Stimulated activated effector memory CD8-positive, alpha-beta T cell treated with anti-CD3 and anti-CD28 coated beads, Interleukin-12 subunit alpha, Interleukin-12 subunit beta, amount 100 ng/mL, for 72 hours (primary cell): ENCODE measurements around the gene SLC35G6.

Source experiments
- ATAC-seq: fragments of 150-1000 bp; cut with Tn5 transposase; 2 replicates; pipeline ENCODE4 v1.10.0; 2021
- DNase-seq, 2 donors: peaks; one replicate each; pipeline ENCODE4 v3.0.0; 2021 to 2022; ENCODE audit warnings: low spot score in 2 of 2
- H3K27ac Mint-ChIP-seq: one replicate; pipeline ENCODE4 v1.8.0; 2022; ENCODE audit warnings: mild to moderate bottlenecking, mixed read lengths
- H3K36me3 Mint-ChIP-seq: one replicate; pipeline ENCODE4 v1.8.0; 2022; ENCODE audit warnings: mild to moderate bottlenecking, mixed read lengths
- H3K4me1 Mint-ChIP-seq: one replicate; pipeline ENCODE4 v1.8.0; 2022; ENCODE audit warnings: mixed read lengths
- H3K4me3 Mint-ChIP-seq: one replicate; pipeline ENCODE4 v1.8.0; 2022; ENCODE audit warnings: mild to moderate bottlenecking, mixed read lengths
- H3K9me3 Mint-ChIP-seq: one replicate; pipeline ENCODE4 v1.8.0; 2022; ENCODE audit warnings: mixed read lengths

The SLC35G6 gene

DNA sequence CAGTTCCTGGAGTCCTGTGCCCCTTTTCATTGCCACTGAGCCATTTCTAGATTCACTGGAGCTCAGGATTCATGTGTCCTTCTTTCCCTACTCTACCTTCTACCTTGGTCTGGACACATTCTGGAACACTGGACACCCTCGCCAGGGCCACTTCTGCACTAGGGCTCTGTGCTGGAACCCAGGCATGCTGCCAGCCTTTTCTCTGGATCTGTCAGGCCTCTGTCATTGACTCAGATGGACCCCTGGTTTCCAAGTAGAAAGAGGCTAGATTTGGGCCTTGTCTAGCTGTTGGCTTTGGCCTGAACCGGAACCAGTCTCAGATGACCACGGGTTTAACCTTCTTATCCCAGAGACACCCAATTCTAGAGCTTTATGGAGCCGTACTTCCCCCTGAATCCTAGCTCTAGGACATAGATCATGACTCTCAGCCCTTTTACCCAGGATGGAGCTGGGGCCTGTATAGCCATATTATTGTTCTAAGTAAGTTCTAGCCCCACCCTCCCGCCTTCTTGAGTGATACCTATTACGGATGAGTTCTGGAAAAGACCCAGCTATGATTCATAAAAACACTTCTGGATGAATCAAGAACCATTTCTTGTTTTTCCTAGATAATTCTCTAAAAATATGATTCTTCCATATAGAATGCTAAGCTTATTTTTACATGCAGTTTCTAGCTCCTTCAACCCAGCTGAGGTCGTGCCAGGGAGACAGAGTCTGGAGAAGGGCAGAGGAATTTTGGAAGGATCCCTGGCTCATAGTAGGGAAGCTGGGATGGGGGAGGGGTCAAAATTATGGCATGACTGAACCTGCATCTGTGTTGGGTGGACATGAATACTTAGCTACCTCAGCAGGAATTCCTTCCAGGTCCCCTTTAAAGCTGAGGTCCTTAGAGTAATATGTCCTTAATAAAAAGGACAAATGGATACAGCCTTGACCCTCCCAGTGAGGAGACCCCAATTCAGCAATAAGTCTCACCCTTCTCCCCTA is 37.5 kb upstream of the SLC35G6 start:
- Mint-ChIP-seq H3K36me3 (peaks cover 7% of the 10 kb centered on the region), H3K4me1 (peaks cover 32% of the 10 kb centered on the region), H3K9me3 (no peaks in the 10 kb centered on the region), H3K4me3 (no peak overlapping the region), H3K27ac (no peak overlapping the region)
- ATAC-seq (no peak), DNase-seq (no peak)

DNA sequence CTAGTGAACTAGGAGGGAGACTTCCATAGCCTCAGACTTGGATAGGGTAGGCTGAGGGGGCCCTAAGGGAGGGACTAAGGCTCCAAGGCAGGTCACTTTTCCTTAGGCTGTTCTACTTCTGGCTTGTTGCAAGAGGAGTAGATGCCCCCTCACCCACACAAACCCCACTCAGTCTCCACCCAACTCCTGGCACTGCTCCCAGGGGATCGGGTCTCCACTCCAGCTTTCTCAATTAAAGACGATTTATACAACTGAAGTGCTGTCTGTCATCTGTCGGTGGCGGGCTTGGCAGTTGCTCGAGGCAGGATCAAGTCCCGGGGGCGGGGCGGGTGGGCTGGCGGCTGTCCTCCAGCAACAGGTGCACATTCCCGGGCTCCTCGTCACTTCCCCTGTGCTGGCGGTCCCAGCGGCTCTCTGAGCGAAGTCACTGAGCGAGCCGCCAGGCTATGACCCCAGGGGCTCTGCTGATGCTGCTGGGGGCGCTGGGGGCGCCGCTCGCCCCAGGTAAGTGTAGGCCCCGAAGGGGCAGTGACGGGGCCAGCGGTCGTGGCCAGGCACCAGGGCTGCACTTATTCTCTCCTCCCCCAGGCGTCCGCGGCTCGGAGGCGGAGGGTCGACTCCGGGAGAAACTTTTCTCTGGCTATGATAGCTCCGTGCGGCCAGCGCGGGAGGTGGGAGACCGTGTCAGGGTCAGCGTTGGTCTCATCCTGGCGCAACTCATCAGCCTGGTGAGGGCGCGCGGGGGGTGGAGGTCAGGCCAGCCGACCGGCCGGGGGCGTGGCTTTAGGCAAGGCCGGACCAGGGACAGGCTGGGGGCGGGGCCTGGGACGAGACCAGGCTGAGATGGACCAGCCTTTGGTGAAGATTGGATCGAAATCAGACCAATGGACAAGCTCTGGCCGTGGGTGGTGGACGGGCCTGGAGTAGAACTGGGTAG is 36.3 kb upstream of the SLC35G6 start, which contains the start of gene CHRNB1:
Gene CHRNB1, plus strand, starts transcription at position 380 of the 937 bp plus-strand sequence. Its CDS starts 67 bp downstream, at position 447.
- H3K4me1 Mint-ChIP-seq, result peaks cover 25% of the 10 kb centered on the region
- H3K36me3 Mint-ChIP-seq, result peaks cover 6% of the 10 kb centered on the region
- peak within 1 kb of the TSS; percentile 73 for H3K4me3 Mint-ChIP-seq
- peak; percentile 19 for ATAC-seq
- H3K9me3 Mint-ChIP-seq, result no peaks in the 10 kb centered on the region
- DNase-seq, result peak in 1 of 2 donors; percentile 56
- no peak within 1 kb of the TSS for H3K27ac Mint-ChIP-seq

DNA sequence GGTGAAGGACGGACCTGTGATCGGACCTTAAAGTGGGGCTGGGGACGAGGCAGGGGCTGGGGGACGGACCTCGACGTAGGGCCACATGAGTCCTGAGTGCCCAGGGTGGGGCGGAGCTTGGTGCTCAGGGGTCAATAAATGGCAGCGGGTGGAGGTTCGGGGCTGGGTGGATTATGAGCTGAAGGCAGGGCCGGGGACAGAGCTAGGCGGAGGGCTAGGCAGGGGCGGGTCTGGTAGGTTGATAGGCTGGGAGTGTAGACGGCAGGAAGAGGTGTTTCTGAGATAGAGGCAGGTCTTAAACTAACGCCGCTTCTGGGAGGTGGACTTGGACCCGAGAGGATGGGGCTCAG is 35.7 kb upstream of the SLC35G6 start:
- Mint-ChIP-seq H3K4me1 (peaks cover 19% of the 10 kb centered on the region), H3K4me3 (peak overlapping the region; percentile 73), H3K27ac (no peak overlapping the region), H3K9me3 (no peaks in the 10 kb centered on the region), H3K36me3 (no peaks in the 10 kb centered on the region)
- ATAC-seq (peak; percentile 70), DNase-seq (no peak)

DNA sequence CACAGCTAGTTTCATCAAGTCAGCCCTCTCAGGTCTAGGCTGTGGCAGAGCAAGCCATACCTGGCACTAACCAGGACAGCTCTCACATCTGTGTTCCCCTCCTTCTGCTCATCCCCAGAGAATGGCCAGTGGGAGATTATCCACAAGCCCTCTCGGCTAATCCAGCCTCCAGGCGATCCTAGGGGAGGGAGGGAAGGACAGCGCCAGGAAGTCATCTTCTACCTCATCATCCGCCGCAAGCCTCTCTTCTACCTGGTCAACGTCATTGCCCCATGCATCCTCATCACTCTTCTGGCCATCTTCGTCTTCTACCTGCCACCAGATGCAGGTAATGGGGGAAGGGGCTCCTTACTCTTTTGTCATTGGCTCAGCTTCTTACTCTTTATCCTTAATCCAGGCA is 32.8 kb upstream of the SLC35G6 start:
- H3K4me1 Mint-ChIP-seq, result peaks cover 14% of the 10 kb centered on the region
- H3K27ac Mint-ChIP-seq, result no peak overlapping the region
- H3K4me3 Mint-ChIP-seq, result no peak overlapping the region
- H3K36me3 Mint-ChIP-seq, result no peaks in the 10 kb centered on the region
- ATAC-seq (no peak), DNase-seq (no peak)
- no peaks in the 10 kb centered on the region for H3K9me3 Mint-ChIP-seq

DNA sequence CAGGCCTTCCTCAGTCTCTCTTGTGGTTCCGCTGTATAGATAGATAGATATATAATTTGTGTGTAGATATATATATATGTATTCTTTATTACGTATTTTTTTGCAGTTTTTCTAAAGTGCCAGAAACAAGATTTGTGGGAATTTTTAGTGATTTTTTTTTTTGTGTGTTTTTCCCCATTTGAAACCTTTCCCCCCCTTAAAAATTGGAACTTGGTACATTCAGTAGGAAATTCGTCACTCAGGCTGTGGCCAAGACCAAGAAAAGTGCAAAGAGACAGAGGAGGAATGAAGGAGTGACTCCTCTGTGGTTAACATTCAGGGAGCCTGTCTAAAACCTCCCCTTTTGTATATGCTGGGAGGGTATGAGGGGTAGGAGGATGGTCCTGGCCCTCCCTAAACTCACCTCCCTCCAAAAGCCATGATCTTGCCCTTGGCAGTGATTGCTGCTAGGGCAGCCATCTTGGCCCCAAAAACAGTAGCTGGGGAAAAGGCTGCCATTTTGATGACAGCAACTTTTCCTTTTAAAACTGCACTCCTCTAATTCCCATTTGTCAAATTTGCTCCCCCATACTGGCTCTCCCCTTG is 21.2 kb upstream of the SLC35G6 start:
- no peaks in the 10 kb centered on the region for H3K9me3 Mint-ChIP-seq
- no peak overlapping the region for H3K4me3 Mint-ChIP-seq
- ATAC-seq, result no peak
- H3K27ac Mint-ChIP-seq, result peak overlapping the region; percentile 71
- H3K4me1 Mint-ChIP-seq, result peaks cover 15% of the 10 kb centered on the region
- peaks cover 81% of the 10 kb centered on the region for H3K36me3 Mint-ChIP-seq
- no peak for DNase-seq

DNA sequence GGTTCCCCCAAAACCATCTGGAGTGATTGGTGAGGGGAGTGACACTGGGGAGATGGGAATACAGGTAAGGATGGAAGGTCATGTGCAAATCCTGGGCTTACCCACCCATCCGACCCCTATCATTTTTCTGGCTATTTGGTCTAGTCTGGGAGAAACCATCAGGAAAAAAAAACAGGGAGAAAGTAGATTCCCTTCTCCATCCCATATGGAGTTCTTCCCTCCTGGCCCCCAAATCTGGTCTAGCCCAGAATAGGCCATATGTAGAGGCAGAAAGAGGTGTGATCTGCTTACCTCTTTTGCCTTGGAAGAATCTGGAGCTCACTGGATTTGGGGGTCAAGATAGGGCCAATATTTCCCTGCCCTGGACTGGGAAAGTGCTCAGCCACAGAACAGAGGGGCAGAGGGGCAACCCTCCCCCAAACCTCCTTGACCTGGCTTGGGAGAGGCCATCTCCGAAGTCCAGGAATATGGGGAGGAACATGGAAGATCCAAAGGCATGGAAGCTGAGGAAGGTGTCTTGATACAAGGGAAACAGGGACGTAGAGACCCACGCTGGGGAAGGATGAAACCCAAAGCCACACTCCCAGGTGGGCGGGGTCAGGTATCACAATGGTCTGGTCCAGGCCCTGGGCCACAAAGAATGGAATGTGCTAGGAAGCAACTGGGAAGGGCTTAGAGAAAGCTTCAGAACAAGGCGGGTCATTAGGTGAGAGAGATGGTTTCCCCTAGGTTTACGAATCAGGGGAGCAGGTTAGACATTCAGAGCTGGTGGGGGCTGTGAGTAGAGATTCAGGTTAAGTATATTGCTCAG is 20.2 kb upstream of the SLC35G6 start:
- Mint-ChIP-seq H3K27ac (peak overlapping the region; percentile 71), H3K36me3 (peaks cover 81% of the 10 kb centered on the region), H3K4me1 (peaks cover 14% of the 10 kb centered on the region), H3K9me3 (no peaks in the 10 kb centered on the region), H3K4me3 (no peak overlapping the region)
- no peak for DNase-seq
- no peak for ATAC-seq

DNA sequence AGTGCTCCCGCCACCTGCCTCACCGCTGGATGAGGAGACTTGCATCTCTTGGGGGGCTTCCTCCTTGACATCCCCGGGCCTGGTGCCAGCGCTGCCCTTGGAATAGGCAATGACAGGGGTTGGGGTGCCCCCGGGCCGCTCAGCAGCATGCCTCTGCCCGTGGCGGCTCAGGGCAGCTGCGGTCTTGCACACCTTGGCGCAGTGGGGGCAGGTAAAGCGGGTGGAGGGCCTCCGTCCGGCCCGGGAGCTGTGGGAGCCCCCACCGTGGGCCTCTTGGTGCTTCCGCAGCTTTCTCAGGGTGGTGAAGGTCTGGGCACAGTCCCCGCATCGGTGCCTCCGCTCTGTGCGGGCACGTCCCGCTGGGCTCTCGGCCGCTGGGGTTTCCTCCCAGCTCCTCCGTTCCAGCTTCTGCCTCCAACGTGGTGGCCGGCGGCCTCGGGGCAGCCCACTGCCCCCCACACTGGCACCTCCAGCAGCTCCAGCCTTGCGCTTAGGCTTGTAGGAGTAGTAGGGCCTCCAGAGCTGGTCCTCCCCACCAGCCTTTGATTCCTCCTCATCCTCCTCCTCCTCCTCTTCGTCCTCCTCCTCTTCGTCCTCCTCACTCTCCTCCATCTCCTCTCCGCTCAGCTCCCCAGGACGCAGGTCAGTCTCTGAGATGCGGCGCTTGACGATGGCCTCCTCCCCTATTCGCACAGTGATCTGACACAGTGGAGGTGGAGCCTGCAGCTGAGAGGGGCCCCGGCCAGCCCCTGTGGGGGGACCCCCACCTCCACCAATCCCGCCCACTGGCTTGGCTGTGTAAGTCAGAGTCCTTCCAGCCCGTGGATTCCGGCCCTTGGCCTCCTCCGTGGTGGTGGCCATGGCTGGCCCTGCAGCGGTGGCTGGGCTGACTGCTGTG is 18.5 kb upstream of the SLC35G6 start:
- no peak overlapping the region for H3K4me3 Mint-ChIP-seq
- ATAC-seq (no peak), DNase-seq (no peak)
- H3K9me3 Mint-ChIP-seq, result no peaks in the 10 kb centered on the region
- peaks cover 18% of the 10 kb centered on the region for H3K4me1 Mint-ChIP-seq
- H3K27ac Mint-ChIP-seq, result peak overlapping the region; percentile 71
- H3K36me3 Mint-ChIP-seq, result peaks cover 88% of the 10 kb centered on the region

DNA sequence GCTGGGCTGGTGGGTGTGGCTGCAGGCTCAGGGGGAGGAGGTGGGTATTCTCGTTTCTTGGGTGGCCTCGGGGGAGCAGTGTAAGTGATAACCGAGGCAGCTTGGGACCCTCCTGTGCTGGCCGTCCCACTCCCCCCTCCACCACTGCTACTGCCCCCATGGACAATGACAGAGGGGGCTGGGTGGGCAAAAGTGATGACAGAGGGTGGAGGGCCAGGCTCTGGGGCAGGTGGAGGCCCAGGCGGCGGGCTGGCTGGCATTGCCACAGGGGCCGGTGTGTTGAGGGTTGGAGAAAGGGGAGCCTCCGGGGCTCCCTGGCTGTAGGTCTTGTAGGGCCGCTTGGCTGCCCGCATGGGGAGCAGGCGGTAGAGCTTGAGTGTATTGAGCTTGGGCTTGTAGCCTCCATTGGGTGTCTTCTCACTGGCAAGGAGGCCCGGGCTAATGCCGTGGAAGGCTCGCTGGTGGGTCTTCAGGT is 17.8 kb upstream of the SLC35G6 start:
- Mint-ChIP-seq H3K4me3 (no peak overlapping the region), H3K4me1 (peaks cover 18% of the 10 kb centered on the region), H3K36me3 (peaks cover 90% of the 10 kb centered on the region), H3K27ac (peak overlapping the region; percentile 69), H3K9me3 (no peaks in the 10 kb centered on the region)
- ATAC-seq (no peak), DNase-seq (no peak)

DNA sequence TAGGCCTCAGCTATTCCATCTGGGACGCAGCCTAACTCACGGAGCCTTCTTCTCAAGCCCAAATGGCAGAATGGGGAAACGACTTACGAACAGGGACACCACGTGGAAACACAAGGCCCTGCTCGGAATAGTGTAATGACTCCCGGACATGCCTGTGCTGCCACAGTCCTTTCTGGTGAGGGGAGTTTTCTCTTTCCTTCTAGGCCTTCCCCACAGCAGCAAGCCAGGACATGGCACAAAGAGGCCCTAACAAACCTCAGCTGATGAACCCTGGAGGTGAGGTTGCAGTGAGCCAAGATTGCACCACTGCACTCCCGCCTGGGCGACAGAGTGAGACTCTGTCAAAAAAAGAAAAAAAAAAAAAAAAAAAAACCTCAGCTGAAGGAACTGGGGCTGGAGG is 17.2 kb upstream of the SLC35G6 start:
- peaks cover 18% of the 10 kb centered on the region for H3K4me1 Mint-ChIP-seq
- peaks cover 85% of the 10 kb centered on the region for H3K36me3 Mint-ChIP-seq
- H3K9me3 Mint-ChIP-seq, result no peaks in the 10 kb centered on the region
- H3K27ac Mint-ChIP-seq, result peak overlapping the region; percentile 69
- no peak for ATAC-seq
- no peak for DNase-seq
- H3K4me3 Mint-ChIP-seq, result no peak overlapping the region

DNA sequence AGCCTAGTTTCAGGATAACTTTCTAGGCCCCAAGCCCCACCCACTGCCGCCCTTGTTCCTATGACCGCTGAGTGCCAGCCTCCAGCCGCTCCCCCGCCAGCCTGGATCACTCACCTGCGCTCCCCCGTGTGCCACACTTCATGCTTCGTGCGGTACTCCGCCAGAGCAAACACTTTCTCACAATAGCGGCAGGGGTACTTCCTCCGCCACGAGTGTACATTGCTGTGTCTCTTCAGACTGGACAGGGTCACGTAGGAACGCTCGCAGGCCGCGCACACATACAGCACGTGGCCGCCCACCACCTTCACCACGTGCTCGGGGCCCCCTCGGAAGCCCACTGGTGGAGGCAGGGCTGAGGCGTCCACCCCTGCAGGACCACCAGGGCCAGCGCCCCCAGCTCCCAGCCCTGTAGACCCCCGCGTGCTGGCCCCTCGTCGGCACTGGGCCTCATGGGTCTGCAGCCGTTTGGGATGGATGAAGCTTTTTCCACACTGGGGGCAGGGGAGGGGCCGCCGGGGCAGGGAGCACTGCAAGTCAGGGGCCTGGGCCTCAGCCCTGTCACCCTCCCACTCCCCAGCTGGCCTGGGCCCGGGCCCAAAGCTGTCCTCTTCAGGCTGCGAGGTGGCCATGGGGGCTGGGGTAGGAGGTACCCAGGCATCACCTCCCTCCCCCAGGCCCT is 15.5 kb upstream of the SLC35G6 start:
- no peak for DNase-seq
- Mint-ChIP-seq H3K4me3 (no peak overlapping the region), H3K27ac (peak overlapping the region; percentile 73), H3K4me1 (peaks cover 18% of the 10 kb centered on the region), H3K9me3 (no peaks in the 10 kb centered on the region), H3K36me3 (peaks cover 78% of the 10 kb centered on the region)
- ATAC-seq, result no peak

DNA sequence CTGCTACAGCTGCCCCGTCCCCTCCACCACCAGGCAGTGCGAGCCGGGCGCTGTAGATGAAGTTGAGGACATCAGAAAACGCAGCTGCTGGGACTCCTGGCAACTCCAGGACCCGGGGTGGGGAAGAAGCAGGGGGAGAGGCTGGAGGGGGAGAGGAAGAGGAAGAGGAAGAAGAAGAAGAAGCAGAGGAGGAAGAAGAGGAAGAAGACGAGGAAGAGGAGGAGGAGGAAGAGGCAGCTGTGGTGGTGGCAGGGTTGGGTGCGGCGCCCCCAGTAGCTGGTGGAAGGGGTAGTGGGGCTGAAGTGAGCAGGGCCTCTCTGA is 15.0 kb upstream of the SLC35G6 start:
- H3K9me3 Mint-ChIP-seq, result no peaks in the 10 kb centered on the region
- H3K27ac Mint-ChIP-seq, result peak overlapping the region; percentile 73
- peaks cover 72% of the 10 kb centered on the region for H3K36me3 Mint-ChIP-seq
- no peak overlapping the region for H3K4me3 Mint-ChIP-seq
- no peak for ATAC-seq
- H3K4me1 Mint-ChIP-seq, result peaks cover 15% of the 10 kb centered on the region
- no peak for DNase-seq

DNA sequence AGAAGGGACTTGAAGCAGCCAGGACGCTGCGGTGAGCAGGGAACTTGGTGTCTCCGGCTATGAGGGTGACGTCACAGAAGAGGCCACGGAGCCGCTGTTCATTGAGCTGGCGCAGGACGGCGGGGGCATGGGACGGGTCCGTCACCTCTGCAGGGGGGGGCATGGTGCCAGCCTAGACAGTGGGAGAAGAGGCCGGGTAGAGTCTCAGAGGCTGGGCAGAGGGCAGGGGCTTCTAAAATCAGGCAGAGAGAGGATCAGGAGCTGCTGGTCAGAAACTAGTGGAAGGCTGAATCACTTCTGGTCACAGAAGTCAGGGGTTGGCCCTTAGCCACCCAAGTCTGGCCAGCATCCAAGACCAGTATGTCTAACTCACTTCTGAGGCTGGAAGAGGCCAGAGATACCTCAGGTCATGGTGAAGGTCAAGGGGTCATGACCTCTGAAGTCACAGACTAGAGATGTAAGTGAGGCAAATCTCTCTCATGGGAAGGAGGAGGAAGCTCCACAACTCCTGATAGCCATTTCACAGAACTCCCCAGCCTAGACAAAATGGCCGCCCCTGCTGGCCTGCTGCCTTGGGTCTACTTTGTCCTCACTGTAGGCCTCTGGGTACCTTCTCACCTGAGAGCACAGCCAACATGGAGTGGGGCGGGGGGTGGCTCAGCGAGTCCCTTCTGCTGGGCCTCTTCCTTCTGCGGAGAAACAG is 14.5 kb upstream of the SLC35G6 start:
- Mint-ChIP-seq H3K9me3 (no peaks in the 10 kb centered on the region), H3K4me3 (no peak overlapping the region), H3K4me1 (peaks cover 18% of the 10 kb centered on the region), H3K36me3 (peaks cover 67% of the 10 kb centered on the region), H3K27ac (peak overlapping the region; percentile 73)
- ATAC-seq, result peak; percentile 9
- DNase-seq, result no peak

DNA sequence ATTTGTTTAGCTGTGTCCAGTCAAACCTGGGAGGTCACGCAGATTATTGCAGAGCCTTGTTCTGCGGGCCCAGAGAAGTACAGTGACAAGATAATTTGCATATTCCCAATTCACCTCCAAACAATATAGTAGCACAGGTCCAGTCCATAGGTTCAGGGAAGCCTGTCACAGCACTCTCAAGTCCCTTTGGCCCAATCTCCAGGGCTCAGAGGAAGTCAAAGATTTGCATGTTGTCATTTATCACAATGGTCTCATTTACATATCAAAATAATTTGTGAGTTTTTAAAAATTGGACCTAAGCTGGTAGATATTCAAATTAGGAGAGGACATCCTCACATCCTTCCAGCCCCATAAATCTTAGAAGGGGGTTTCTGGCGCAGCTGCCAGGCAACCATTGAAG is 13.7 kb upstream of the SLC35G6 start:
- Mint-ChIP-seq H3K4me1 (peaks cover 22% of the 10 kb centered on the region), H3K36me3 (peaks cover 60% of the 10 kb centered on the region), H3K4me3 (no peak overlapping the region), H3K27ac (no peak overlapping the region), H3K9me3 (no peaks in the 10 kb centered on the region)
- DNase-seq, result no peak
- ATAC-seq, result no peak
